Thyroid gland (tissue), 4 donors: ENCODE measurements around the gene ACSL3.

Experiments used
- CTCF ChIP-seq, 6 experiments: fragments of 200-600 bp in 3 of 6; fragments of 450-650 bp in 3 of 6; sonication (generic) in 3 of 6; IDR thresholded peaks; one replicate each; pipeline ENCODE4 v1.5.1; 2016 to 2019; ENCODE audit warnings: antibody characterized with exemption in 6 of 6, mild to moderate bottlenecking in 2 of 6, inconsistent platforms in 1 of 6, moderate library complexity in 1 of 6
- POLR2A ChIP-seq, 2 donors: fragments of 450-650 bp; IDR thresholded peaks; one replicate each; pipeline ENCODE4 v1.6.1; 2017; ENCODE audit warnings: antibody characterized with exemption in 2 of 2, mild to moderate bottlenecking in 2 of 2, moderate library complexity in 1 of 2

GRCh38 chr2:222835823-222836151, 25.0 kb upstream of the ACSL3 start:
- TF ChIP-seq CTCF (IDR thresholded peaks at IDR 0.05) (no peak), POLR2A (IDR thresholded peaks at IDR 0.05) (no peak)
